Measurements from ENCODE around the gene MTHFD2. TPM values are rescaled to one million over a fixed set of nuclear protein-coding genes. Genes with fewer than 3 reads are reported as not detected.
"Not testable (repeated sequence)": the region's sequence is repeated elsewhere in the genome, so short reads cannot be mapped to it uniquely, and the experiment has no call there.

The MTHFD2 gene
- total and polyA plus RNA-seq, 2 donors from 2014 or later = 19.0 to 69.6 TPM

GRCh38 chr2:74205596-74205995 lies 7.2 kb downstream of the MTHFD2 start:
- no peak overlapping the region for H3K27ac ChIP-seq (ENCODE audit: low read depth in 2 of 2, low read length in 2 of 2)

GRCh38 chr2:74206180-74206688 lies 7.8 kb downstream of the MTHFD2 start:
- no peaks in the 10 kb centered on the region for H3K27me3 ChIP-seq (ENCODE audit: control insufficient read depth, insufficient read depth, low read length)
- no peak overlapping the region for H3K4me3 ChIP-seq (ENCODE audit: low read length in 3 of 3)
- FAIRE-seq (no peak), DNase-seq (no peak)
- no peak for TF ChIP-seq CTCF (IDR thresholded peaks at IDR 0.05; ENCODE audit: borderline replicate concordance, extremely low read depth, insufficient read depth)
- H3K9me3 ChIP-seq (ENCODE audit: control insufficient read depth in 2 of 3, insufficient read depth in 1 of 3, low read length in 3 of 3) = no peaks in the 10 kb centered on the region
- H3K4me1 ChIP-seq (ENCODE audit: control insufficient read depth in 2 of 3, insufficient read depth in 2 of 3, low read depth in 1 of 3, low read length in 3 of 3) = peaks cover 0 to 4% (median 0%) of the 10 kb centered on the region in 3 donors
- H3K27ac ChIP-seq (ENCODE audit: low read depth in 2 of 2, low read length in 2 of 2) = peak overlapping the region in 1 of 2 donors; percentile 9
- H3K36me3 ChIP-seq (ENCODE audit: control insufficient read depth in 2 of 3, insufficient read depth in 3 of 3, low read length in 3 of 3) = no peaks in the 10 kb centered on the region
- H3K9ac ChIP-seq (ENCODE audit: low read length in 3 of 3) = no peak overlapping the region
- intact Hi-C loops (cut with DNase I) = no loop called here

More at GRCh38 chr2:74205596-74205995, 7.2 kb downstream of the MTHFD2 start:
- intact Hi-C loops (cut with DNase I) = no loop called here
- Histone ChIP-seq H3K4me3 (ENCODE audit: low read length in 3 of 3) (no peak overlapping the region), H3K4me1 (ENCODE audit: control insufficient read depth in 2 of 3, insufficient read depth in 2 of 3, low read depth in 1 of 3, low read length in 3 of 3) (peaks cover 0 to 4% (median 0%) of the 10 kb centered on the region in 3 donors), H3K9me3 (ENCODE audit: control insufficient read depth in 2 of 3, insufficient read depth in 1 of 3, low read length in 3 of 3) (no peaks in the 10 kb centered on the region), H3K36me3 (ENCODE audit: control insufficient read depth in 2 of 3, insufficient read depth in 3 of 3, low read length in 3 of 3) (no peaks in the 10 kb centered on the region), H3K9ac (ENCODE audit: low read length in 3 of 3) (no peak overlapping the region), H3K27me3 (ENCODE audit: control insufficient read depth, insufficient read depth, low read length) (no peaks in the 10 kb centered on the region)
- FAIRE-seq (no peak), DNase-seq (no peak)
- TF ChIP-seq CTCF (IDR thresholded peaks at IDR 0.05; ENCODE audit: borderline replicate concordance, extremely low read depth, insufficient read depth) = no peak

GRCh38 chr2:74212702-74213410 lies 14.4 kb downstream of the MTHFD2 start:
- Histone ChIP-seq H3K27me3 (ENCODE audit: control insufficient read depth, insufficient read depth, low read length) (no peaks in the 10 kb centered on the region), H3K4me1 (ENCODE audit: control insufficient read depth in 2 of 3, insufficient read depth in 2 of 3, low read depth in 1 of 3, low read length in 3 of 3) (no peaks in the 10 kb centered on the region), H3K36me3 (ENCODE audit: control insufficient read depth in 2 of 3, insufficient read depth in 3 of 3, low read length in 3 of 3) (no peaks in the 10 kb centered on the region), H3K4me3 (ENCODE audit: low read length in 3 of 3) (no peak overlapping the region), H3K27ac (ENCODE audit: low read depth in 2 of 2, low read length in 2 of 2) (no peak overlapping the region), H3K9me3 (ENCODE audit: control insufficient read depth in 2 of 3, insufficient read depth in 1 of 3, low read length in 3 of 3) (no peaks in the 10 kb centered on the region), H3K9ac (ENCODE audit: low read length in 3 of 3) (no peak overlapping the region)
- DNase-seq (no peak), FAIRE-seq (no peak)
- no peak for TF ChIP-seq CTCF (IDR thresholded peaks at IDR 0.05; ENCODE audit: borderline replicate concordance, extremely low read depth, insufficient read depth)
- intact Hi-C loops (cut with DNase I) = no loop called here

- H3K4me3 ChIP-seq (ENCODE audit: low read length in 3 of 3); FAIRE-seq; H3K27me3 ChIP-seq (ENCODE audit: control insufficient read depth, insufficient read depth, low read length); DNase-seq; intact Hi-C loops (cut with DNase I); H3K4me1 ChIP-seq (ENCODE audit: control insufficient read depth in 2 of 3, insufficient read depth in 2 of 3, low read depth in 1 of 3, low read length in 3 of 3); H3K9ac ChIP-seq (ENCODE audit: low read length in 3 of 3); H3K9me3 ChIP-seq (ENCODE audit: control insufficient read depth in 2 of 3, insufficient read depth in 1 of 3, low read length in 3 of 3); H3K27ac ChIP-seq (ENCODE audit: low read depth in 2 of 2, low read length in 2 of 2); H3K36me3 ChIP-seq (ENCODE audit: control insufficient read depth in 2 of 3, insufficient read depth in 3 of 3, low read length in 3 of 3): not testable (repeated sequence)
Measured at GRCh38 chr2:74215771-74216170, 17.4 kb downstream of the MTHFD2 start.
